ENCODE data around the gene TAF6L. TPM values are rescaled to one million over a fixed set of nuclear protein-coding genes. Genes with fewer than 3 reads are reported as not detected.

TAF6L gene
- total and polyA plus RNA-seq, 2 of the 8 experiments (the other 6 are each of a cell fraction or from before 2014, with no cell fraction given) = 24.8 to 31.9 TPM

- H3K36me3 ChIP-seq (ENCODE audit: control insufficient read depth in 2 of 4, insufficient read depth in 4 of 4, low read length in 3 of 4) = peaks cover 9 to 23% (median 13%) of the 10 kb centered on the region in 4 experiments; a peak in 7 of 8 replicates
- H3K9ac ChIP-seq (replicated peaks in 1 of 4; ENCODE audit: extremely low read depth in 1 of 4, low read depth in 3 of 4, low read length in 3 of 4) = no peak overlapping the region; a peak in 1 of 7 replicates
- no peak overlapping the region for H2BK120ac ChIP-seq (replicated peaks; ENCODE audit: low read depth, low read length)
- WGBS, 2 experiments (ENCODE audit: extremely low coverage in 1 of 2, insufficient coverage in 1 of 2, insufficient read length in 1 of 2, insufficient replicate concordance in 2 of 2, low coverage in 1 of 2, low lambda C conversion rate in 2 of 2, missing lambda C conversion rate in 1 of 2) = 98% methylated on average over 17 of the region's 17 CpGs; no CpG with 5 or more reads in 1 of the 2 experiments
- H4K20me1 ChIP-seq (replicated peaks in 1 of 2; ENCODE audit: control insufficient read depth in 1 of 2, insufficient read depth in 2 of 2, low read length in 2 of 2) = peaks cover 0 to 3% of the 10 kb centered on the region in 2 experiments
- no peak overlapping the region for H3K4me3 ChIP-seq (ENCODE audit: extremely low read depth in 1 of 4, insufficient read depth in 2 of 4, low read depth in 3 of 4, low read length in 4 of 4)
- H3K79me2 ChIP-seq (ENCODE audit: control insufficient read depth in 1 of 2, insufficient read depth in 2 of 2, low read length in 2 of 2) = peaks cover 0 to 19% of the 10 kb centered on the region in 2 experiments; a peak in 2 of 4 replicates
- H2BK5ac ChIP-seq (ENCODE audit: low read depth, low read length) = no peak overlapping the region
- H3K23me2 ChIP-seq (ENCODE audit: low read depth, low read length) = peaks cover under 1% of the 10 kb centered on the region
- H3K27ac ChIP-seq (ENCODE audit: low read depth, low read length) = no peak overlapping the region
- H4K91ac ChIP-seq (replicated peaks; ENCODE audit: insufficient read length, low read length) = no peak overlapping the region
- ChIA-PET POLR2A (ENCODE audit: partially characterized antibody) (interaction anchor here (0.9 to 3.9 kb wide), 12 partner anchors 11 to 110 kb away, joined by 3 to 22 read pairs (median 6); partner anchors contain the start of genes BSCL2, C11orf98, CSKMT and GNG3), CTCF (ENCODE audit: partially characterized antibody) (interaction anchor here (0.8 to 10.2 kb wide), 5 partner anchors 12 to 187 kb away, joined by 3 to 94 read pairs (median 4); partner anchors contain the start of genes STX5 and TMEM179B)
- no peak overlapping the region for H3K4me2 ChIP-seq (ENCODE audit: insufficient read depth in 1 of 2, low read depth in 2 of 2, low read length in 2 of 2)
- no peak overlapping the region for H3K23ac ChIP-seq (ENCODE audit: insufficient read length)
- no peak overlapping the region for H2BK12ac ChIP-seq (ENCODE audit: low read depth, low read length)
- H2AFZ ChIP-seq (ENCODE audit: low read length) = no peak overlapping the region
- H2BK20ac ChIP-seq (ENCODE audit: low read length) = no peak overlapping the region
- H3K56ac ChIP-seq (replicated peaks; ENCODE audit: insufficient read length, low read depth, low read length) = no peak overlapping the region
- no peak for TF ChIP-seq CHD2 (IDR thresholded peaks at IDR 0.05; ENCODE audit: low read length)
- TF ChIP-seq BCL11A (IDR thresholded peaks at IDR 0.05; ENCODE audit: low read depth in 2 of 2, low read length in 2 of 2) = no peak
- TF ChIP-seq CTCF (IDR thresholded peaks at IDR 0.05; ENCODE audit: control extremely low read depth in 1 of 3, insufficient read depth in 1 of 3, low read depth in 1 of 3, low read length in 3 of 3) = no peak
- no peaks in the 10 kb centered on the region for H3K9me3 ChIP-seq (ENCODE audit: insufficient read depth in 2 of 2, low read depth in 1 of 2, low read length in 1 of 2)
- H3K27me3 ChIP-seq (replicated peaks in 1 of 4; ENCODE audit: control insufficient read depth in 3 of 4, extremely low read depth in 1 of 4, insufficient read depth in 3 of 4, low read length in 3 of 4) = no peaks in the 10 kb centered on the region
- peaks cover 0 to 2% (median 1%) of the 10 kb centered on the region in 4 experiments; a peak in 6 of 7 replicates for H3K4me1 ChIP-seq (replicated peaks in 1 of 4; ENCODE audit: control insufficient read depth in 3 of 4, insufficient read depth in 4 of 4, low read length in 3 of 4)
- H4K5ac ChIP-seq (ENCODE audit: insufficient read length, low read depth, low read length) = no peak overlapping the region
- no peak overlapping the region for H3K18ac ChIP-seq (ENCODE audit: extremely low read depth, low read length)
- no peak overlapping the region for H2AK5ac ChIP-seq (ENCODE audit: low read depth, low read length)
- H3K4ac ChIP-seq (replicated peaks; ENCODE audit: insufficient read length, low read depth, low read length) = no peak overlapping the region
- H2BK15ac ChIP-seq (ENCODE audit: low read length) = no peak overlapping the region
- DNase-seq (ENCODE audit: low read depth in 1 of 2, low spot score in 2 of 2) = no peak
- H3K14ac ChIP-seq (ENCODE audit: insufficient read length) = no peak overlapping the region
- no peak for FAIRE-seq
- H4K8ac ChIP-seq (ENCODE audit: extremely low read depth, insufficient read depth, low read length) = no peak overlapping the region
- peaks cover 6% of the 10 kb centered on the region; the same call in 1 of the 2 replicates for H3K79me1 ChIP-seq (ENCODE audit: low read depth, low read length)
Measured at GRCh38 chr11:62775646-62776045, 4.5 kb downstream of the TAF6L start.

Measured in H1 (cell line).